A549 (cell line): ENCODE results near the gene FAM110D.

ENCODE experiments used
- CTCF ChIP-seq: fragments of >200 bp; sonication (Bioruptor Twin); formaldehyde crosslinking; IDR thresholded peaks from 3 replicates; pipeline ENCODE4 v1.5.1; 2016
- POLR2A ChIP-seq: IDR thresholded peaks from 2 replicates; pipeline ENCODE4 v1.6.1; 2012; ENCODE audit warnings: mild to moderate bottlenecking, low read length

GRCh38 chr1:26138974-26139558 is 19.8 kb upstream of the FAM110D start:
- TF ChIP-seq POLR2A (no peak), CTCF (no peak)
